Nephron (organoid): Measurements from ENCODE around the gene NDFIP2.
"Not testable (repeated sequence)": the region's sequence is repeated elsewhere in the genome, so short reads cannot be mapped to it uniquely, and the experiment has no call there.

Experiments
- H3K27ac Mint-ChIP-seq, 3 experiments: 2 replicates each; pipeline ENCODE4 v1.8.0; 2020; ENCODE audit warnings: mixed read lengths in 3 of 3, mild to moderate bottlenecking in 2 of 3, moderate library complexity in 1 of 3
- H3K27me3 Mint-ChIP-seq: 2 replicates; pipeline ENCODE4 v1.8.0; 2021; ENCODE audit warnings: low read depth, mild to moderate bottlenecking, moderate library complexity, mixed read lengths
- H3K36me3 Mint-ChIP-seq: 2 replicates; pipeline ENCODE4 v1.8.0; 2020; ENCODE audit warnings: low read depth, mixed read lengths
- H3K4me1 Mint-ChIP-seq: 2 replicates; pipeline ENCODE4 v1.8.0; 2020; ENCODE audit warnings: mixed read lengths
- H3K4me3 Mint-ChIP-seq, 3 experiments: 2 replicates each; pipeline ENCODE4 v1.8.0; 2020; ENCODE audit warnings: mild to moderate bottlenecking in 3 of 3, mixed read lengths in 3 of 3, moderate library complexity in 2 of 3
- H3K9me3 Mint-ChIP-seq: 2 replicates; pipeline ENCODE4 v1.8.0; 2020; ENCODE audit warnings: mixed read lengths
- TF ChIP-seq, protein P1 (sequence below), 3 experiments: fragments of 200-600 bp; sonication (generic); IDR thresholded peaks; one replicate each; pipeline ENCODE4 v1.5.0; 2021; ENCODE audit warnings: antibody characterized with exemption in 3 of 3; ENCODE audit not compliant: unreplicated experiment in 3 of 3

NDFIP2 gene

DNA sequence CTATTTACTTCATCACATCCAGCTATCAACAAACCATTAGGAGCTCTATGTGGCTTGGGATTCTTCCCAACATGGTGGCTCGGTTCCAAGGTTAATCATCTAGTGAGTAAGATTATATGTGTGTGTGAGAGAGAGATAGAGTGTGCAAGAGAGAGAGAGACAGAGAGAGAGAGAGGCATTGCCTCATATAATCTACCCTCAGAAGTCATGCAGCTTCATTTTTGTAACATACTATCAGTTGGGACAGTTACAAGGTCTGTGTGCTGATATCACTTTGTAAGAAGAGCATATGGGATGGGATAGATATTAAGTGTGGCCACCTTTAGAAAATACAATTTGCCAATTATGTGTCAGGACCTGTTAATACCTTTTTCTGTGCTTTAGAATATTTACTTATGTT, 104.1 kb downstream of the NDFIP2 start:
- no peak overlapping the region for H3K27ac Mint-ChIP-seq
- H3K36me3 Mint-ChIP-seq = no peaks in the 10 kb centered on the region
- no peaks in the 10 kb centered on the region for H3K27me3 Mint-ChIP-seq
- no peak overlapping the region for H3K4me3 Mint-ChIP-seq
- TF ChIP-seq, protein P1, sequence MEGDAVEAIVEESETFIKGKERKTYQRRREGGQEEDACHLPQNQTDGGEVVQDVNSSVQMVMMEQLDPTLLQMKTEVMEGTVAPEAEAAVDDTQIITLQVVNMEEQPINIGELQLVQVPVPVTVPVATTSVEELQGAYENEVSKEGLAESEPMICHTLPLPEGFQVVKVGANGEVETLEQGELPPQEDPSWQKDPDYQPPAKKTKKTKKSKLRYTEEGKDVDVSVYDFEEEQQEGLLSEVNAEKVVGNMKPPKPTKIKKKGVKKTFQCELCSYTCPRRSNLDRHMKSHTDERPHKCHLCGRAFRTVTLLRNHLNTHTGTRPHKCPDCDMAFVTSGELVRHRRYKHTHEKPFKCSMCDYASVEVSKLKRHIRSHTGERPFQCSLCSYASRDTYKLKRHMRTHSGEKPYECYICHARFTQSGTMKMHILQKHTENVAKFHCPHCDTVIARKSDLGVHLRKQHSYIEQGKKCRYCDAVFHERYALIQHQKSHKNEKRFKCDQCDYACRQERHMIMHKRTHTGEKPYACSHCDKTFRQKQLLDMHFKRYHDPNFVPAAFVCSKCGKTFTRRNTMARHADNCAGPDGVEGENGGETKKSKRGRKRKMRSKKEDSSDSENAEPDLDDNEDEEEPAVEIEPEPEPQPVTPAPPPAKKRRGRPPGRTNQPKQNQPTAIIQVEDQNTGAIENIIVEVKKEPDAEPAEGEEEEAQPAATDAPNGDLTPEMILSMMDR (IDR thresholded peaks at IDR 0.05; ENCODE audit: unreplicated experiment in 3 of 3) = no peak
- H3K4me1 Mint-ChIP-seq = no peaks in the 10 kb centered on the region
- peaks cover 25% of the 10 kb centered on the region for H3K9me3 Mint-ChIP-seq

DNA sequence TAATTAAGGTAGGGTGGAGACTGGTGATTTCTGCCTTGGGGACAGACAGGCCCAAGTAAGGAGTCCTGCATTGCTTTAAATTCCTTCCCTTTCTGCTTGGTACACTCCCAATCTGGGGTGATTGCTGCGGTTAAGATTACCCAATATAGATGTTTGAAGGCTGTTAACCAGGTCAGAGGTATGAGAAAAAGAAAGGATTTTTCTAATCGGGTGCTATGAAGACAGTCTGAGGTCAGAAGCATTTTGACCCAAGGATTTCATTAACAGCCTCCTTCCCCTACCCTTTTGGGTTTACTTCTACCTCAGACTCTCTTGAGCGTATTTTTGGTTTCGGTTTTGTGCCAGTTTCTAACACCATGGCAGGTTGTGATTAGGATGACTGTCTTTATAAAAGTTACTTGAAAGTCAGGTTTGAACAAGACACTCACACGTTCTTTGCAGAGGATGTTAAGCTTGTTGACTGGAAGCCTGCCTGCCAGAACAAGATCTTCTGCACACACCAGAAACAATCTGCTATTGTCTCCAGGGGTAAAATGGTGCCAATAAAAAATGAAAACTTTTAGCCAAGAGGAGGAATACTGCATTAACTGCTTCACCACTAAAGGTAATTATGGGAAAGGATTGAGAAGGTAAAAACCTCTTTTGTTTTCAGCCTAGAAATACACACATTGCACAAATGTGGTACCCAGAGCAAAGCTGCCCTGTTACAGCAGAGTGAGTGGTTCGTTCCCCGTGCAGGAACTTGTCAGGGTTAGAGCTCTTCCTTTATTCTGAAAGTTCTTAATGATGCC, 108.8 kb downstream of the NDFIP2 start:
- H3K27ac Mint-ChIP-seq = no peak overlapping the region
- peaks cover 22% of the 10 kb centered on the region for H3K9me3 Mint-ChIP-seq
- H3K4me3 Mint-ChIP-seq = no peak overlapping the region
- H3K4me1 Mint-ChIP-seq = no peaks in the 10 kb centered on the region
- no peaks in the 10 kb centered on the region for H3K36me3 Mint-ChIP-seq
- H3K27me3 Mint-ChIP-seq = no peaks in the 10 kb centered on the region
- TF ChIP-seq, protein P1 (IDR thresholded peaks at IDR 0.05; ENCODE audit: unreplicated experiment in 3 of 3) = no peak

DNA sequence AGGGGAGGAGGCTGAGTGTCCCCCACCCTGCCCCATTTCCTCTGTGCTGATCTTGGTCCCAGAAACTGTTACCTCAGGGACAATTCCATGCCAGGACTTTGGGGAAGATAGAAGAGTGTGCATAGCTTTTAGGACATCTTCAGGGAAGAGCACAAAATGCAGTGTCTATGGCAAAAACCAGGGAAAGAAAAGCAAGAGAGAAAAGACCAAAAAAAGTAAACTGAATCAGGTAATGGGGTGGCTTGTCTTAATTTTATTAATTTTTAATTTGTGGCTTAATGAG, 109.4 kb downstream of the NDFIP2 start:
- peaks cover 17% of the 10 kb centered on the region for H3K9me3 Mint-ChIP-seq
- TF ChIP-seq, protein P1 (IDR thresholded peaks at IDR 0.05; ENCODE audit: unreplicated experiment in 3 of 3) = no peak
- H3K27ac Mint-ChIP-seq = no peak overlapping the region
- no peak overlapping the region for H3K4me3 Mint-ChIP-seq
- H3K27me3 Mint-ChIP-seq = no peaks in the 10 kb centered on the region
- no peaks in the 10 kb centered on the region for H3K4me1 Mint-ChIP-seq
- no peaks in the 10 kb centered on the region for H3K36me3 Mint-ChIP-seq

DNA sequence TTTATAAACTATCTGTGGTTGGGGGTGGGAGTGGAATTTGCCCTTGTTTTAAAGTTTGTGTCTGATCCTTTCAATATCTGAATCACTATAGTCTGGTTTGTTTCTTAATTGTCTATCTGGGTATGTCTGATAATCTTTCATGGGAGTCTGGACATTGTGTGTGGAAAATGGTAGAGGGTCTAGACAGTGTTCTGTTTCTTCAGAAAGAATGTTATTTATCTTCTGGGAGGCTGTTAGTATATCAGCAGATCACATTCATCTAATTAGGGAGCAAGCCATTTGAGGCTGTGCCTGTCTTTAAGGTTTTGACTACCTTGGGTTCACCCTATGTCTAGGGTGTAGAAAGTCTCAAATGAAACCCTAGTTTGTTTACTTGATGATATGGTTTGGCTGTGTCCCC, 110.5 kb downstream of the NDFIP2 start:
- TF ChIP-seq, protein P1 (IDR thresholded peaks at IDR 0.05; ENCODE audit: unreplicated experiment in 3 of 3) = no peak
- Mint-ChIP-seq H3K4me3 (no peak overlapping the region), H3K27ac (no peak overlapping the region)

DNA sequence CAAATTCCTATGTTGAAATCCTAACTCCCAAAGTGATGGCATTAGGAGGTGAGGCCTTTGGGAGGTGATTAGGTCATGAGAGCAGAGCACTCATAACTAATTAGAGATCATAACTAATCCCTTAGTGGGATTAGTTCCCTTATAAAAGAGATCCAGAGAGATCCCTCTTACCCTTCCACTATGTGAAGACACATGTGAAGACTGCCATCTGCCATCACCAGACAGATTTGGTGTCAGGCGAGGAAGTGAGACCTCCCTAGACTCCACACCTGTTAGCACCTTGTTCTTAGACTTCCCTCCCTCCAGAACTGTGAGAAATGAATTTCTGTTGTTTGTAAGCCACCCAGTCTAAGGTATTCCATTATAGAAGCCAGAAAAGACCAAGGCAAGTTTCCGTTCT, 112.2 kb downstream of the NDFIP2 start:
- Mint-ChIP-seq H3K4me3 (no peak overlapping the region), H3K9me3 (peaks cover 8% of the 10 kb centered on the region), H3K4me1 (no peaks in the 10 kb centered on the region), H3K27me3 (no peaks in the 10 kb centered on the region), H3K27ac (no peak overlapping the region), H3K36me3 (no peaks in the 10 kb centered on the region)
- TF ChIP-seq, protein P1 (IDR thresholded peaks at IDR 0.05; ENCODE audit: unreplicated experiment in 3 of 3) = no peak

More for the DNA sequence above, 110.5 kb downstream of the NDFIP2 start:
- H3K4me1 Mint-ChIP-seq = no peaks in the 10 kb centered on the region
- peaks cover 14% of the 10 kb centered on the region for H3K9me3 Mint-ChIP-seq
- no peaks in the 10 kb centered on the region for H3K27me3 Mint-ChIP-seq
- no peaks in the 10 kb centered on the region for H3K36me3 Mint-ChIP-seq

DNA sequence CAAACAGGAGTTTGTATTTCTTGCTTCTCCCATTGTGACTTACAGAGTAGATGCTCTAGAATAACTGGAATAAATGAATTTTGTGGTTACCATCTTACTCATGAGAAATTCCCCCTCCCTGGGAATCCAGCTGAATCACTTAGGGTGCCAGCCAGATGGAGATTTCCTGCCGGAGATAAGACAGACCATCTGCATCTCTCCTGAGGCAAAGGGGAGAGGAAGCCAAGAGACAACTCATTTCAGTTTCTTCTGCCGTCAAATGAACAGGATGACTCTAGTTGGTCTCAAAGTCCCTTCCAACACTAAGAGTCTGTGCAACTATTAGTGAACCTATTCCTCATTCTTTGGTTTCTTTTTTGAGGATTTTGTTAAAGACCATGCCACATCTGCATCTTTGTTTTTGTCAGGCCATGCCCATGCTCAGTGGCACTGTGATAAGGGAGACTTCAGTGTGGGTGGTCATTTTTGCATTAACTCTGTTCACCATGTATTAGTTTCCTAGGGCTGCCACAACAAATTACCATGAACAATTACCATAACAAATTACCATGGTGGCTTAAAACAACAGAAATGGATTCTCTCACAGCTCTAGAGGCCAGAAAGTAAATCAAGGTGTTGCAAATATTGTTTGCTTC, 112.8 kb downstream of the NDFIP2 start:
- H3K27me3 Mint-ChIP-seq = no peaks in the 10 kb centered on the region
- no peak overlapping the region for H3K27ac Mint-ChIP-seq
- no peaks in the 10 kb centered on the region for H3K36me3 Mint-ChIP-seq
- no peaks in the 10 kb centered on the region for H3K4me1 Mint-ChIP-seq
- H3K9me3 Mint-ChIP-seq = peaks cover 1% of the 10 kb centered on the region
- no peak overlapping the region for H3K4me3 Mint-ChIP-seq
- TF ChIP-seq, protein P1 (IDR thresholded peaks at IDR 0.05; ENCODE audit: unreplicated experiment in 3 of 3) = no peak

DNA sequence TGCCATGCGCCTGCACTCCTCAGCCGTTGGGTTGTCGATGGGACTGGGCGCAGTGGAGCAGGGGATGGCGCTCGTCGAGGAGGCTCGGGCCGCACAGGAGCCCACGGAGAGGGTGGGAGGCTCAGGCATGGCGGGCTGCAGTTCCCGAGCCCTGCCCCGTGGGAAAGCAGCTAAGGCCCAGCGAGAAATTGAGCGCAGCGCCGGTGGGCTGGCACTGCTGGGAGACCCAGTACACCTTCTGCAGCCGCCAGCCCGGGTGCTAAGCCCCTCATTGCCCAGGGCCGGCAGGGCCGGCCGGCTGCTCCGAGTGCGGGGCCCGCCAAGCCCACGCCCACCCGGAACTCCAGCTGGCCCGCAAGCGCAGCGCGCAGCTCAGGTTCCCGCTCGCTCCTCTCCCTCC, 119.2 kb downstream of the NDFIP2 start:
- not testable (repeated sequence) for H3K36me3 Mint-ChIP-seq, H3K27ac Mint-ChIP-seq, H3K4me1 Mint-ChIP-seq, H3K9me3 Mint-ChIP-seq, H3K27me3 Mint-ChIP-seq, H3K4me3 Mint-ChIP-seq
